Measurements from ENCODE around the gene COX7A2L.

DNA sequence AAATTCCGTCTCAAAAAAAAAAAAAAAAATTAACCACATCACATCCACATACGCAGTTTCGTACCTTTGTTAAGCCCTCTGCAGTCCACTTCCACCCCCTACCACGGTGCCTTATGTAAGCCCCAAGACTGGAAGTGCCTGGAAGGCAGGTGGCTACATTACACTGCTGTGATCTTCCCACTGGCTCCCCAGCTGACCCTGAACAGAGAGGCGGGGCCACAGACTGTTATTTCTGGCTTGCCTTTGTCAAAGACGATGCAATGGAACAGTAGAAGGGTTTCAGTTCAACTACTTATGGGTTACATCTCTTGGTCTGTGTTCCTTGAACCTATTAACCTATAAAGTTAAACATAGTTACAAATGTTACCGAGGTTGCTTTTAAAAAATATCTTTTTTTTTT is 15.7 kb upstream of the COX7A2L start:
- TF ChIP-seq EGR1 (IDR thresholded peaks at IDR 0.05) (no peak), RAD21 (IDR thresholded peaks at IDR 0.05; ENCODE audit: low read depth) (no peak), CREB1 (IDR thresholded peaks at IDR 0.05; ENCODE audit: low read depth) (no peak), EP300 (IDR thresholded peaks at IDR 0.05; ENCODE audit: borderline replicate concordance) (no peak), CEBPB (IDR thresholded peaks at IDR 0.05) (no peak), NFIC (IDR thresholded peaks at IDR 0.05) (no peak), FOXM1 (IDR thresholded peaks at IDR 0.05; ENCODE audit: borderline replicate concordance, low read depth) (no peak)
- TF ChIP-seq, protein P1, sequence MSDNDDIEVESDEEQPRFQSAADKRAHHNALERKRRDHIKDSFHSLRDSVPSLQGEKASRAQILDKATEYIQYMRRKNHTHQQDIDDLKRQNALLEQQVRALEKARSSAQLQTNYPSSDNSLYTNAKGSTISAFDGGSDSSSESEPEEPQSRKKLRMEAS (IDR thresholded peaks at IDR 0.05), result no peak

Measured in Ishikawa (cell line).